Endothelial cell of hepatic sinusoid (primary cell): ENCODE data around the gene CLEC2L.

Experiments
- in situ Hi-C: cut with HindIII; loops from 2 replicates; pipeline ENCODE4 v1.10.0; 2017; ENCODE audit warnings: low sequenced_read_pairs

The CLEC2L gene

GRCh38 chr7:139523199-139523941 is at the start of gene CLEC2L:
Gene CLEC2L (plus strand): TSS chr7:139523685. CDS start chr7:139523928, 243 bp downstream.
- in situ Hi-C loops = no loop called here

DNA sequence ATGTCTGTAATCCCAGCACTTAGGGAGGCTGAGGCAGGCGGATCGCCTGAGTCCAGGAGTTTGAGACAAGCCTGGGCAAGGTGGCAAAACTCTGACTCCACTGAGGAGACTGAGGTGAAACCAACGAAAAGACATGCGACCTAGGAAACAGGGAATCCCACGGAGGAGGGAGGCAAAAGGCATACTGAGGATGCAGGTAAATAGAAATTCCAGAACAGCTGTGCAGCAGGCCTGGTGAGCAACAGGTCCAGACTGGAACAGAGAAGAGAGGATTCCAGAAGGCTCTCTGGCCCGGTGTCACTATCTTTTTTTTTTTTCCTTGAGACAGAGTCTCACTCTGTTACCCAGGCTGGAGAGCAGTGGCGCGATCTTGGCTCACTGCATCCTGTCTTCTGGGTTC is 47.3 kb upstream of the CLEC2L start:
- in situ Hi-C loops = no loop called here

DNA sequence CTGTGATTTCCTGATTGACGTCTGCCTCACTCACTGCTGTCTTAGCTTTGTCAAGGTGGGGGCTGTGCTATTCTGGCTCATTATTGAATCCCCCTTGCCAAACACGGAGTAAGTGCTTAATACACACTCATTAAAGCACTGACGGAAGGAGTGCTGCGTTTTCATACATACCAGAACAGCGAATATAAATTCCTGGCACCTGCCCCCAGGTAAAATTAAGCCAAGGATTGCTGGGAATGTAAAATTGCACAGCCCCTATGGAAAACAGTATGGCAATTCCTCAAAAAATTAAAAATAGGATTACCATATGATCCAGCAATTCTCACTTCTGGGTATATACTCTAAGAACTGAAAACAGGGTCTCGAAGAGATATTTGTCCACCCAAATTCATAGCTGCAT is 46.6 kb upstream of the CLEC2L start:
- in situ Hi-C loops = no loop called here

GRCh38 chr7:139479620-139480019 is 43.9 kb upstream of the CLEC2L start:
- in situ Hi-C loops = no loop called here

GRCh38 chr7:139481364-139481763 is 42.1 kb upstream of the CLEC2L start:
- in situ Hi-C loops = no loop called here

DNA sequence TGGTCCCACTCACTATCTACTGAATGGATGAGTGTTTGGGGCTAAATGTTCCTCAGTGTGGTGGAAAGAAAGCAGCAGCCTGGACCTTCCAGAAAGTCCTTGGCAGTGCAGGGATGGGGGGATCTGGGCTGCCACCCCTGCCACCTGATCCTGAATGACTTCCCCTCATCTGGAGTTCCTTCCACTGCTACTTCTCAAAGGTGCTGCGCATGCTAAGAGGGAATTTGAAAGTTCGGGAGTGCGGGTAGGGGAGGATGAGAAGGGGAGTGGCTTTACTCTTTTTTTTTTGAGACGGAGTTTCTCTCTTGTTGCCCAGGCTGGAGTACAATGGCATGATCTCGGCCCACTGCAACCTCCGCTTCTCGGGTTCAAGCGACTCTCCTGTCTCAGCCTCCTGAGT is 41.4 kb upstream of the CLEC2L start:
- in situ Hi-C loops = no loop called here

DNA sequence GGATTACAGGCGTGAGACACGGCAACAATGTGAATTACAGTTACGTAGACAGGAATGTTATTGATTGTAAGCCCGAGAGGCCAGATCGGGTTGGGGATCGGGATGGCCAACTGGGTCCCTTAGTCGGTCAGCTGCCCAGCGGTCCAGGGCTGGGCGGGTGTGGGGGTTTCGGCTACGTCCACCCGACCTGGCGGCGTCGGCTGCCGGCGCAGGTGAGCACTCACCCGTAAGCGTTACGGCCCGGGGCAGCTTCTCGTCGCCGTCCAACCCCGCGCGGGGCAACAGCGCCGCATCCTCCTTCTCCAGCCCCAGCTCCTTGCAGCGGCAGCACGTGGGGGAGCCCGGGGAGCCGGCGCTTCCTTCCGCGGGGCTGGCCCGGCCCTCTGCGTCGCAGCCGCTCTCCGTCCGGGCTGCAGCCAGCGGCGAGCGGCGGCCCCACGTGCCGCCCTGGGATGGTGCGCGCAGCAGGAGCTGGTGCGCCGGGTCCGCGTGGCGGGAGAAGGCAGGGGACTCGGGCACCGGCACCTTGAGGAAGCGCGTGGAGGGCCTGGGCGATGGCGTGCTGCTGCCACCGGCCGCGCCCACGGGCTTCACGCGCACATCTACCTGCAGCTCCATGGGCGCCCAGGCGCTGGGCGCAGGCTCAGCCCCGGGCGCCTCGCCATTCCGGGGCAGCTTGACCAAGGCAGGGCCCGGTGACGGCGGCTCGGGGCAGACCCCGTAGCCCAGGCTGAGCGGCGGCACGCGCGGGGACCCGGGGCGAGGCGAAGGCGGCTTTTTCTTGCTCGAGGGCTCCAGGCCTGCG is 40.6 kb upstream of the CLEC2L start:
- in situ Hi-C loops = no loop called here

DNA sequence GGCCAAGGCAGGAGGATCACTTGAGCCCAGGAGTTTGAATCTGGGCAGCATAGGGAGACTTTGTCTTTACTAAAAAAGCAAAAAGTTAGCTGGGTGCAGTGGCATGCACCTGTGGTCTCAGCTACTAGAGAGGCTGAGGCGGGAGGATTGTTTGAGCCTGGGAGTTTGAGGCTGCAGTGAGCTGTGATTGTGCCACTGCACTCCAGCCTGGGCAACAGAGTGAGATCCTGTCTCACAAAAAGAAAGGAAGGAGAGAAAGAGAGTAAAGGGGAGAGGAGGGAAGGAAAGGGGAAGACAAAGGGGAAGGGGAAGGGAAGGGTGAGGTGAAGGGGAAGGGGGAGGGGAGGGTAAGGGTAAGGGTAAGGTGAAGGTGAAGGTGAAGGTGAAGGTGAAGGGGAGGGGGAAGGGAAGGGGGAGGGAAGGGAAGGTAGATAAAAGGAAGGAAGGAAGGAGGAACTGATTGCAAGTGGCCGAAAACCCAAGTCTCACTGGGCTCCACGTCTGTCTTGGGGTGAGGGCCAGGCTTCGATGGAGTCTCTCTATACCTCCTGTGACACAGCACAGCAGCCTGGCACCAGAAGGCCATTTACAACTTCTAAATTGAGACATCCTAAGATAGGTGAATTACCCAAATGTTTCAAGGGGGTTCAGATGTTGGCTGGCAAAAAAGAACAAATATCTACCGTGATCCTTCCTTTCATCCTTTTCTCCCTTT is 36.0 kb upstream of the CLEC2L start:
- in situ Hi-C loops = no loop called here

GRCh38 chr7:139488810-139489209 is 34.7 kb upstream of the CLEC2L start:
- in situ Hi-C loops = no loop called here

DNA sequence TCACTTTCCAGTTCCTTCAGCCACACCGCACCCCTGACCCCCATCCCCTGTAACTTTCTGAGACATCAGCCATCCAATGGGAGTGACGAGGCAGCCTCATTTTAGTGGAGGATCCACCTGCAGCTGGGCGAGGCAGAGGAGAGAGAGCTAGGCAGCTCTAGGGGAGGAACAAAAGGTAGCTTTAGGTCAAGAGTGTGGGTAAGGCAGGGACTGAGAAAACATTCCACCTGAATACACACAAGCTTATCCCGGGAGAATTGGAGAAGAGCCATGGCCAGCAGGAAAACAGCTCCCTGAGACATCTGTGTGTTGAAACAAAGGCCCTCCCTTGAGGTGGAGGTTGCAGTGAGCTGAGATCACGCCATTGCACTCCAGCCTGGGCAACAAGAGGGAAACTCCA is 33.4 kb upstream of the CLEC2L start:
- in situ Hi-C loops = loop anchor here (10.0 kb wide), 1 partner anchor 75 kb away; no protein-coding TSS in a partner anchor

DNA sequence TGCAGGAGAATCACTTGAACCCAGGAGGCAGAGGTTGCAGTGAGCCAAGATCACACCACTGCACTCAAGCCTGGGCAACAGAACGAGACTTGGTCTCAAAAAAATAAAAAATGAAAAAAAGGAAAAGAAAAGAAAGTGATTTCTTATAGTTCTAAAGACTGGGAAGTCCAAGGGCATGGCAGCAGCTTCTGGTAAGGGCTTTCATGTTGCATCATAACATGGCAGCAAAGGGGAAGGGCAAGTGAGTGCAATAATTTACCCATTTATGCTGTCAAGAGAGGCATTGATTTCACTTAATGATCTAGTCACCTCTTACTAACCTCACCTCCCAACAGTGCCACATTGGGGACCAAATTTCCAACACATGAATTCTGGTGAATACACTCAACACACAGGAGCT is 31.2 kb upstream of the CLEC2L start:
- in situ Hi-C loops = loop anchor here (10.0 kb wide), 1 partner anchor 73 kb away; no protein-coding TSS in a partner anchor

DNA sequence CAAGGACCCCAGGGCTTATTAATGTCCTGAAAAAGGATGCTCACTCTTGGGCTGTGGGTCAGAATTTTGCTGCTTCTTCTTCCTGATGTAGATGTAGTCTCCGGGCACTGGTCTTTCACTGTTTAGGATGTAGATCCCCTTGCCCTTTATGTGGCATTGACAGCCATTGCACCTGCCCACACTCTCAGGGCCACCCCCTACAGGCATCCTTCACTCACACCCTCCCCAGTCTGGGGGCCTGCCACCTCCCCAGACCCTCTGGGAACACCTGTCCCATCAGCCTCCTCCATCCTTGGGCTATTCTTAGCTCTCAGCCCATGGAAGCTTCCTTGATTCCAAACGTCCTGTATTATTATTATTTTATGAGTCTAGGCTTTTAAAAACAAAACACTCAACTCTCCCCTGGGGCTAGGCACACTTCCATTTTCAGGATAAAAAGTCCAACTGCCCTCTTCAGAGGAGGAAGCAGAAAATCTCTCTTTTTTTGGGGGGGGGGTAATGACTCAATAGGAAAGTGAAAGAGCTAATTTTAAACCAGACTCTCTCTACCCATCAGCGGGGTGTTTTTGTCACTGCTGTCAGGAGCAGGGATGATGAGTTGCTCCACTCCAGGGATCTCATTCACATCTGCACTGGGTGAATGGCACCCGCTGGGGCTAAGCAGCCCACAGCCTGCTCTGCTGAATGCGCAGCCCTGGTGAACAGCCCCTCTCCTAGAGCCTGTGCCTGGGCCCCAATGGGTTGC is 28.5 kb upstream of the CLEC2L start:
- in situ Hi-C loops = loop anchor here (5.0 to 10.0 kb wide), 3 partner anchors 70 to 512 kb away; no protein-coding TSS in a partner anchor

GRCh38 chr7:139495580-139496125 is 27.8 kb upstream of the CLEC2L start:
- in situ Hi-C loops = loop anchor here (5.0 to 10.0 kb wide), 3 partner anchors 69 to 512 kb away; no protein-coding TSS in a partner anchor

DNA sequence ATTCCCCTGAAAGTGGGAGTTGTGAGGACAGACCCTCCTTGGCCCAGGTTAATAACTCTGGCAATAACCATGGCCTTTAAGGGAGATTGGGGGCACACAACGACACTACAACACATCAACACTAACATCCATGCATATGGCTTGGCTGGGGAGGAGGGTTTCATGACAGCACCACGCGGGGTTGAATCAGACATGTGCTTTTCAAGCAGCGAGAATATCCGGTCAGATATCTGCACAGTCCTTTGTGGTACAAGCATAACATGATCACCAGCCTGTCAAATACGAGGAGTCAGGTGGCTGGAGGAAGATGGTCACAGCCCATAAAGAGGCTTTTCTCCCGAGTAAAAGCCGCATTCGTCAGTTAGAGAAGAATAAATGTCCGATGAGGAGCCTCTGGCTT is 27.0 kb upstream of the CLEC2L start:
- in situ Hi-C loops = loop anchor here (5.0 to 10.0 kb wide), 3 partner anchors 68 to 511 kb away; no protein-coding TSS in a partner anchor

DNA sequence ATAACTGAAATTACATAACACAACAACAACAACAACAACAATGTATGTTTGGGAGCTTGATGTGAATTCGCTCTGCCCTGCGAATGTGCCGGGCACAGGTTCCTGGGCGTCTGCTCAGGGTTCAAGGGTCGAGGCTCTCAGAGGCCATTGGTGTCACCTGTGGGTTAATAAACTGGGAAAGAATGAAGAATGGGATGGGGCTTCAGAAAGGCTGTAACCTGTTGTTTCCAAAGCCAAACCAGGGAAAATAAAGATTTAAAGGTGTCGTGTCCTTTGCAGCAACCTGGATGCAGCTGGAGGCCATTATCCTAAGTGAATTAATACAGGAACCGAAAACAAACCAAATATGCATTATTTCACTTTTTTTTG is 22.7 kb upstream of the CLEC2L start:
- in situ Hi-C loops = no loop called here

DNA sequence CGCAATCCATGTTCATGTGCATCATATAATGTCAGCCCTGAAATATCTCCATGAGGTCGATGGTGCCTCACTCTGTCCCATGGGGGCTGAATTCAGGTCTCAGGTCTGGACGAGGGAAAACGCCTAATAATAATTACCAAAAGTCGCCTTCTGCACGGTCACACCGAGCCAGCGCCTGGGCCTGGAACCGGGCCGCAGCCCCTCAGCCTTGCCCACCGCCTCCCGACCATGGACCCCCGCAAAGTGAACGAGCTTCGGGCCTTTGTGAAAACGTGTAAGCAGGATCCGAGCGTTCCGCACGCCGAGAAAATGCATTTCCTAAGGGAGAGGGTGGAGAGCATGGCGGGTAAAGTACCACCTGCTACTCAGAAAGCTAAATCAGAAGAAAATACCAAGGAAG is 21.3 kb upstream of the CLEC2L start:
- in situ Hi-C loops = no loop called here

GRCh38 chr7:139505563-139505962 is 17.9 kb upstream of the CLEC2L start:
- in situ Hi-C loops = loop anchor here (5.0 kb wide), 1 partner anchor 42 kb away; no protein-coding TSS in a partner anchor

GRCh38 chr7:139509535-139509934 is 13.9 kb upstream of the CLEC2L start:
- in situ Hi-C loops = loop anchor here (5.0 kb wide), 1 partner anchor 38 kb away; no protein-coding TSS in a partner anchor

GRCh38 chr7:139511315-139511714 is 12.2 kb upstream of the CLEC2L start:
- in situ Hi-C loops = no loop called here

- in situ Hi-C loops = no loop called here
These were observed 8.2 kb upstream of the CLEC2L start for GRCh38 chr7:139515266-139515665.
